CD4-positive, alpha-beta memory T cell (primary cell): ENCODE data around the gene FGGY. TPM values are rescaled to one million over a fixed set of nuclear protein-coding genes. Genes with fewer than 3 reads are reported as not detected.

Experiments used
- CTCF ChIA-PET: fragments of 350-600 bp; sonication (Branson Sonifier 250); formaldehyde crosslinking; loops from one replicate; lab custom pipeline; 2021; ENCODE audit warnings: inconsistent platforms; ENCODE audit not compliant: partially characterized antibody; lab: Charles Lee
- POLR2A ChIA-PET: fragments of 350-600 bp; sonication (Branson Sonifier 250); formaldehyde crosslinking; loops from one replicate; lab custom pipeline; 2021; ENCODE audit not compliant: partially characterized antibody; lab: Charles Lee
- DNase-seq, 5 donors: peaks; one replicate each; pipeline versions ENCODE4 v3.0.0 to v3.0.0-alpha.2; 2020 to 2022; ENCODE audit warnings: mixed read lengths in 1 of 5
- H3K27ac ChIP-seq: one replicate; pipeline ENCODE4 v1.7.0; 2013; ENCODE audit warnings: low read depth, low read length
- H3K27me3 ChIP-seq: 2 replicates; pipeline ENCODE4 v1.7.0; 2013; ENCODE audit warnings: mild to moderate bottlenecking, low read length, moderate library complexity; ENCODE audit not compliant: insufficient read depth
- H3K36me3 ChIP-seq: 2 replicates; pipeline ENCODE4 v1.7.0; 2013; ENCODE audit warnings: mild to moderate bottlenecking, low read length, moderate library complexity; ENCODE audit not compliant: insufficient read depth
- H3K4me1 ChIP-seq: 2 replicates; pipeline ENCODE4 v1.7.0; 2013; ENCODE audit warnings: mild to moderate bottlenecking, low read length, moderate library complexity; ENCODE audit not compliant: insufficient read depth
- H3K4me3 ChIP-seq, 2 donors: one replicate each; pipeline ENCODE4 v1.7.0; 2013; ENCODE audit warnings: low read length in 2 of 2, mild to moderate bottlenecking in 1 of 2
- H3K9me3 ChIP-seq, 2 donors: one replicate each; pipeline ENCODE4 v1.7.0; 2013; ENCODE audit warnings: low read length in 2 of 2, control low read depth in 1 of 2; ENCODE audit not compliant: control insufficient read depth in 1 of 2
- H3K27ac Mint-ChIP-seq, 7 donors: one replicate each; pipeline ENCODE4 v1.8.0; 2020 to 2021; ENCODE audit warnings: mixed read lengths in 7 of 7, mild to moderate bottlenecking in 6 of 7, inconsistent platforms in 3 of 7, moderate library complexity in 3 of 7
- H3K27me3 Mint-ChIP-seq, 2 donors: one replicate each; pipeline ENCODE4 v1.8.0; 2020 to 2021; ENCODE audit warnings: mixed read lengths in 2 of 2
- H3K36me3 Mint-ChIP-seq, 2 donors: one replicate each; pipeline ENCODE4 v1.8.0; 2020 to 2021; ENCODE audit warnings: mixed read lengths in 2 of 2, inconsistent platforms in 1 of 2, mild to moderate bottlenecking in 1 of 2
- H3K4me1 Mint-ChIP-seq, 4 donors: one replicate each; pipeline ENCODE4 v1.8.0; 2020 to 2021; ENCODE audit warnings: mixed read lengths in 4 of 4, mild to moderate bottlenecking in 1 of 4
- H3K4me3 Mint-ChIP-seq, 8 donors: one replicate each; pipeline ENCODE4 v1.8.0; 2020 to 2021; ENCODE audit warnings: mixed read lengths in 8 of 8, mild to moderate bottlenecking in 7 of 8, moderate library complexity in 6 of 8, inconsistent platforms in 3 of 8
- H3K9me3 Mint-ChIP-seq, 8 donors: one replicate each; pipeline ENCODE4 v1.8.0; 2020 to 2021; ENCODE audit warnings: mixed read lengths in 8 of 8, mild to moderate bottlenecking in 5 of 8, inconsistent platforms in 3 of 8, moderate library complexity in 1 of 8
- intact Hi-C: fragments of 100-400 bp; cut with micrococcal nuclease; formaldehyde crosslinking; loops from one replicate; pipeline ENCODE4 v1.15.1; 2023
- polyA plus RNA-seq, 2 donors: library from polyadenylated mRNA; unstranded; fragments of 300-500 nt; fragmentation: Illumina TruSeq; gene quantifications; one replicate each; pipeline ENCODE4 v1.2.3, GENCODE V29; 2021
- total RNA-seq, 2 experiments: library from RNA; stranded (reverse); gene quantifications; one replicate each; pipeline ENCODE4 v1.2.3, GENCODE V29; 2021

The FGGY gene
- total and polyA plus RNA-seq, 4 experiments from 2014 or later = 1.8 to 8.8 (median 3.6) TPM

GRCh38 chr1:59288046-59288445 is 8.8 kb upstream of the FGGY start:
- intact Hi-C loops = no loop called here
- no peaks in the 10 kb centered on the region for H3K36me3 Mint-ChIP-seq
- H3K4me1 ChIP-seq = peaks cover 6% of the 10 kb centered on the region
- H3K27me3 Mint-ChIP-seq = peaks cover 4 to 6% of the 10 kb centered on the region in 2 donors
- no peak overlapping the region for H3K27ac ChIP-seq
- no peak for DNase-seq
- ChIA-PET POLR2A (no interaction called here), CTCF (interaction anchor here (0.7 kb wide), 1 partner anchor 616 kb away, joined by 3 read pairs; no protein-coding TSS in a partner anchor)
- no peaks in the 10 kb centered on the region for H3K36me3 ChIP-seq
- H3K27me3 ChIP-seq = no peaks in the 10 kb centered on the region
- peaks cover 0 to 6% (median 5%) of the 10 kb centered on the region in 4 donors for H3K4me1 Mint-ChIP-seq
- H3K4me3 Mint-ChIP-seq = no peak overlapping the region
- no peaks in the 10 kb centered on the region for H3K9me3 ChIP-seq
- H3K9me3 Mint-ChIP-seq = peaks cover 0 to 4% (median 0%) of the 10 kb centered on the region in 8 donors
- H3K4me3 ChIP-seq = no peak overlapping the region
- no peak overlapping the region for H3K27ac Mint-ChIP-seq

- no peak for DNase-seq
- intact Hi-C loops = no loop called here
- Mint-ChIP-seq H3K4me3 (no peak overlapping the region), H3K9me3 (peaks cover 0 to 2% (median 0%) of the 10 kb centered on the region in 8 donors), H3K4me1 (peaks cover 0 to 10% (median 7%) of the 10 kb centered on the region in 4 donors), H3K27me3 (no peaks in the 10 kb centered on the region), H3K27ac (no peak overlapping the region), H3K36me3 (no peaks in the 10 kb centered on the region)
- Histone ChIP-seq H3K27me3 (no peaks in the 10 kb centered on the region), H3K36me3 (no peaks in the 10 kb centered on the region), H3K4me3 (no peak overlapping the region), H3K4me1 (peaks cover 7% of the 10 kb centered on the region), H3K27ac (no peak overlapping the region), H3K9me3 (no peaks in the 10 kb centered on the region)
- ChIA-PET CTCF (interaction anchor here (1.0 kb wide), 1 partner anchor 508 kb away, joined by 3 read pairs; no protein-coding TSS in a partner anchor), POLR2A (no interaction called here)
These were observed 7.3 kb upstream of the FGGY start for GRCh38 chr1:59289570-59289969.

GRCh38 chr1:59290193-59290949 is 6.5 kb upstream of the FGGY start:
- peaks cover 0 to 2% (median 0%) of the 10 kb centered on the region in 8 donors for H3K9me3 Mint-ChIP-seq
- H3K4me1 ChIP-seq = peaks cover 7% of the 10 kb centered on the region
- no peak overlapping the region for H3K27ac ChIP-seq
- no peak for DNase-seq
- H3K36me3 ChIP-seq = no peaks in the 10 kb centered on the region
- no peak overlapping the region for H3K4me3 Mint-ChIP-seq
- CTCF ChIA-PET = interaction anchor here (1.0 kb wide), 1 partner anchor 509 kb away, joined by 3 read pairs; no protein-coding TSS in a partner anchor
- H3K36me3 Mint-ChIP-seq = no peaks in the 10 kb centered on the region
- no peak overlapping the region for H3K27ac Mint-ChIP-seq
- no peak overlapping the region for H3K4me3 ChIP-seq
- peaks cover 0 to 12% (median 8%) of the 10 kb centered on the region in 4 donors for H3K4me1 Mint-ChIP-seq
- H3K9me3 ChIP-seq = no peaks in the 10 kb centered on the region
- intact Hi-C loops = loop anchor here (10.0 kb wide), 1 partner anchor 476 kb away; no protein-coding TSS in a partner anchor
- H3K27me3 Mint-ChIP-seq = no peaks in the 10 kb centered on the region
- POLR2A ChIA-PET = no interaction called here
- H3K27me3 ChIP-seq = no peaks in the 10 kb centered on the region

GRCh38 chr1:59291561-59291960 is 5.3 kb upstream of the FGGY start:
- no peaks in the 10 kb centered on the region for H3K36me3 ChIP-seq
- H3K36me3 Mint-ChIP-seq = no peaks in the 10 kb centered on the region
- no peaks in the 10 kb centered on the region for H3K9me3 ChIP-seq
- intact Hi-C loops = loop anchor here (10.0 kb wide), 1 partner anchor 477 kb away; no protein-coding TSS in a partner anchor
- no peak overlapping the region for H3K27ac ChIP-seq
- CTCF ChIA-PET = no interaction called here
- no peak overlapping the region for H3K4me3 Mint-ChIP-seq
- peaks cover 0 to 2% (median 0%) of the 10 kb centered on the region in 8 donors for H3K9me3 Mint-ChIP-seq
- H3K4me3 ChIP-seq = no peak overlapping the region
- peaks cover 0 to 15% (median 12%) of the 10 kb centered on the region in 4 donors for H3K4me1 Mint-ChIP-seq
- peaks cover 13% of the 10 kb centered on the region for H3K4me1 ChIP-seq
- H3K27ac Mint-ChIP-seq = no peak overlapping the region
- DNase-seq = no peak
- POLR2A ChIA-PET = no interaction called here
- H3K27me3 ChIP-seq = no peaks in the 10 kb centered on the region
- H3K27me3 Mint-ChIP-seq = no peaks in the 10 kb centered on the region

- Histone ChIP-seq H3K4me3 (no peak overlapping the region), H3K4me1 (peaks cover 18% of the 10 kb centered on the region), H3K36me3 (no peaks in the 10 kb centered on the region), H3K27me3 (no peaks in the 10 kb centered on the region), H3K27ac (no peak overlapping the region), H3K9me3 (no peaks in the 10 kb centered on the region)
- POLR2A ChIA-PET = interaction anchor here (0.8 kb wide), 1 partner anchor 508 kb away, joined by 3 read pairs; the partner anchor contains the start of gene JUN
- H3K9me3 Mint-ChIP-seq = peaks cover 0 to 2% (median 0%) of the 10 kb centered on the region in 8 donors
- peaks cover 0 to 5% of the 10 kb centered on the region in 2 donors for H3K36me3 Mint-ChIP-seq
- no peak overlapping the region for H3K4me3 Mint-ChIP-seq
- peak overlapping the region in 2 of 7 donors; percentile 3 to 59 for H3K27ac Mint-ChIP-seq
- no peak for DNase-seq
- intact Hi-C loops = loop anchor here (10.0 kb wide), 1 partner anchor 478 kb away; no protein-coding TSS in a partner anchor
- H3K4me1 Mint-ChIP-seq = peaks cover 3 to 19% (median 17%) of the 10 kb centered on the region in 4 donors
- CTCF ChIA-PET = no interaction called here
- H3K27me3 Mint-ChIP-seq = no peaks in the 10 kb centered on the region
These were observed 4.3 kb upstream of the FGGY start for GRCh38 chr1:59292562-59292961.

- Mint-ChIP-seq H3K27me3 (no peaks in the 10 kb centered on the region), H3K9me3 (peaks cover 0 to 2% (median 0%) of the 10 kb centered on the region in 8 donors), H3K4me3 (no peak overlapping the region), H3K4me1 (peaks cover 4 to 24% (median 19%) of the 10 kb centered on the region in 4 donors), H3K27ac (peak overlapping the region in 1 of 7 donors; percentile 3), H3K36me3 (peaks cover 0 to 5% of the 10 kb centered on the region in 2 donors)
- Histone ChIP-seq H3K9me3 (no peaks in the 10 kb centered on the region), H3K4me1 (peaks cover 18% of the 10 kb centered on the region), H3K27ac (no peak overlapping the region), H3K36me3 (no peaks in the 10 kb centered on the region), H3K4me3 (no peak overlapping the region), H3K27me3 (no peaks in the 10 kb centered on the region)
- ChIA-PET CTCF (no interaction called here), POLR2A (interaction anchor here (0.8 kb wide), 1 partner anchor 509 kb away, joined by 3 read pairs; the partner anchor contains the start of gene JUN)
- no peak for DNase-seq
- intact Hi-C loops = loop anchor here (10.0 kb wide), 1 partner anchor 478 kb away; no protein-coding TSS in a partner anchor
These were observed 3.7 kb upstream of the FGGY start for GRCh38 chr1:59293206-59293605.

GRCh38 chr1:59293849-59294248 is 3.0 kb upstream of the FGGY start:
- Histone ChIP-seq H3K9me3 (no peaks in the 10 kb centered on the region), H3K4me1 (peaks cover 18% of the 10 kb centered on the region), H3K27ac (no peak overlapping the region), H3K36me3 (no peaks in the 10 kb centered on the region), H3K27me3 (no peaks in the 10 kb centered on the region), H3K4me3 (no peak overlapping the region)
- CTCF ChIA-PET = no interaction called here
- intact Hi-C loops = loop anchor here (10.0 kb wide), 1 partner anchor 479 kb away; no protein-coding TSS in a partner anchor
- peaks cover 0 to 2% (median 0%) of the 10 kb centered on the region in 8 donors for H3K9me3 Mint-ChIP-seq
- H3K36me3 Mint-ChIP-seq = peaks cover 0 to 5% of the 10 kb centered on the region in 2 donors
- H3K27ac Mint-ChIP-seq = peak overlapping the region in 1 of 7 donors; percentile 8
- H3K4me1 Mint-ChIP-seq = peaks cover 4 to 25% (median 19%) of the 10 kb centered on the region in 4 donors
- DNase-seq = no peak
- POLR2A ChIA-PET = no interaction called here
- H3K27me3 Mint-ChIP-seq = no peaks in the 10 kb centered on the region
- H3K4me3 Mint-ChIP-seq = peak overlapping the region in 1 of 8 donors; percentile 22
